ENCODE results near the gene PRRC2B. TPM values are rescaled to one million over a fixed set of nuclear protein-coding genes. Genes with fewer than 3 reads are reported as not detected.

The PRRC2B gene
- total and polyA plus RNA-seq, 2 of the 13 experiments (the other 11 are each of a cell fraction or from before 2014, with no cell fraction given), result 20.8 to 37.4 TPM

DNA sequence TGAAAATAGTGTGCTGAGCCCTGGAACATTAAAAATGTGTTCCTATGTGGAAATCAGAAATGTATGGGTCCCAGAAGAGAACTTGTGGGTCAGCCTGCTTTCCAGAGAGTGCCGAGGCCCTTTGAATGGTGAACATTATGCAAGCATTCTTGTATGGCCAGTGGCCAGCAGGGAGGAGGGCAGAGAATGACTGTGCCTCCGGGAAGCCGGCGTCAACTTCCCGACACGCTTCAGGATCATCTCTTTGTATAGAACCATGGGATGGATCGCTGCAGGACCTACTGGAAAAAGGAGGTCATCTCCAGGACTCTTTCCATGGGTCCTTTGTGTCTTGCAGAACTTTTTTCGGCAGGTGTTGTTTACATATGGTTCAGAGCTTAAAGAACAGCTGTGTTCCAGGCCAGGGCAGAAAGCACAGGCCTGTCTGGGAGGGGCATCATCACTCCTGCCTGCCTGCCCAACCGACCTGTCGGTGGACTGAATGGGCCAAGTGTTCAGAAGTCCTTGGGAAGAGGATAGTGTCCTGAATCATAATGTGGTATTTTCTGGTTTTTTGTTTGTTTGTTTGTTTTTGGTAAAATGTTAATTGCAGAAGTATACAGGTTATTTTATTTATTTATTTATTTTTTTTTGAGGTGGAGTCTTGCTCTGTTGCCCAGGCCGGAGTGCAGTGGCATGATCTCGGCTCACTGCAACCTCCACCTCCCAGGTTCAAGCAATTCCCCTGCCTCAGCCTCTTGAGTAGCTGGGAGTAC, 9.0 kb downstream of the PRRC2B start (continued):
- TF ChIP-seq, protein P1, sequence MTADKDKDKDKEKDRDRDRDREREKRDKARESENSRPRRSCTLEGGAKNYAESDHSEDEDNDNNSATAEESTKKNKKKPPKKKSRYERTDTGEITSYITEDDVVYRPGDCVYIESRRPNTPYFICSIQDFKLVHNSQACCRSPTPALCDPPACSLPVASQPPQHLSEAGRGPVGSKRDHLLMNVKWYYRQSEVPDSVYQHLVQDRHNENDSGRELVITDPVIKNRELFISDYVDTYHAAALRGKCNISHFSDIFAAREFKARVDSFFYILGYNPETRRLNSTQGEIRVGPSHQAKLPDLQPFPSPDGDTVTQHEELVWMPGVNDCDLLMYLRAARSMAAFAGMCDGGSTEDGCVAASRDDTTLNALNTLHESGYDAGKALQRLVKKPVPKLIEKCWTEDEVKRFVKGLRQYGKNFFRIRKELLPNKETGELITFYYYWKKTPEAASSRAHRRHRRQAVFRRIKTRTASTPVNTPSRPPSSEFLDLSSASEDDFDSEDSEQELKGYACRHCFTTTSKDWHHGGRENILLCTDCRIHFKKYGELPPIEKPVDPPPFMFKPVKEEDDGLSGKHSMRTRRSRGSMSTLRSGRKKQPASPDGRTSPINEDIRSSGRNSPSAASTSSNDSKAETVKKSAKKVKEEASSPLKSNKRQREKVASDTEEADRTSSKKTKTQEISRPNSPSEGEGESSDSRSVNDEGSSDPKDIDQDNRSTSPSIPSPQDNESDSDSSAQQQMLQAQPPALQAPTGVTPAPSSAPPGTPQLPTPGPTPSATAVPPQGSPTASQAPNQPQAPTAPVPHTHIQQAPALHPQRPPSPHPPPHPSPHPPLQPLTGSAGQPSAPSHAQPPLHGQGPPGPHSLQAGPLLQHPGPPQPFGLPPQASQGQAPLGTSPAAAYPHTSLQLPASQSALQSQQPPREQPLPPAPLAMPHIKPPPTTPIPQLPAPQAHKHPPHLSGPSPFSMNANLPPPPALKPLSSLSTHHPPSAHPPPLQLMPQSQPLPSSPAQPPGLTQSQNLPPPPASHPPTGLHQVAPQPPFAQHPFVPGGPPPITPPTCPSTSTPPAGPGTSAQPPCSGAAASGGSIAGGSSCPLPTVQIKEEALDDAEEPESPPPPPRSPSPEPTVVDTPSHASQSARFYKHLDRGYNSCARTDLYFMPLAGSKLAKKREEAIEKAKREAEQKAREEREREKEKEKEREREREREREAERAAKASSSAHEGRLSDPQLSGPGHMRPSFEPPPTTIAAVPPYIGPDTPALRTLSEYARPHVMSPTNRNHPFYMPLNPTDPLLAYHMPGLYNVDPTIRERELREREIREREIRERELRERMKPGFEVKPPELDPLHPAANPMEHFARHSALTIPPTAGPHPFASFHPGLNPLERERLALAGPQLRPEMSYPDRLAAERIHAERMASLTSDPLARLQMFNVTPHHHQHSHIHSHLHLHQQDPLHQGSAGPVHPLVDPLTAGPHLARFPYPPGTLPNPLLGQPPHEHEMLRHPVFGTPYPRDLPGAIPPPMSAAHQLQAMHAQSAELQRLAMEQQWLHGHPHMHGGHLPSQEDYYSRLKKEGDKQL (CRISPR knock-in tag; IDR thresholded peaks at IDR 0.05; ENCODE audit: low read depth), result 0 out of 2 replicates have a peak, but pooled peaks have one; percentile 49
- TF ChIP-seq ASH2L (IDR thresholded peaks at IDR 0.05; ENCODE audit: insufficient read length, low read depth, low read length) (peak; percentile 36), TBX3 (IDR thresholded peaks at IDR 0.05; ENCODE audit: borderline replicate concordance) (no peak), SCMH1 (CRISPR knock-in tag; IDR thresholded peaks at IDR 0.05; ENCODE audit: borderline replicate concordance) (no peak), KDM2A (CRISPR knock-in tag; IDR thresholded peaks at IDR 0.05; ENCODE audit: borderline replicate concordance, low read depth) (peak; percentile 64)
- TF ChIP-seq, protein P2, sequence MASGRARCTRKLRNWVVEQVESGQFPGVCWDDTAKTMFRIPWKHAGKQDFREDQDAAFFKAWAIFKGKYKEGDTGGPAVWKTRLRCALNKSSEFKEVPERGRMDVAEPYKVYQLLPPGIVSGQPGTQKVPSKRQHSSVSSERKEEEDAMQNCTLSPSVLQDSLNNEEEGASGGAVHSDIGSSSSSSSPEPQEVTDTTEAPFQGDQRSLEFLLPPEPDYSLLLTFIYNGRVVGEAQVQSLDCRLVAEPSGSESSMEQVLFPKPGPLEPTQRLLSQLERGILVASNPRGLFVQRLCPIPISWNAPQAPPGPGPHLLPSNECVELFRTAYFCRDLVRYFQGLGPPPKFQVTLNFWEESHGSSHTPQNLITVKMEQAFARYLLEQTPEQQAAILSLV (CRISPR knock-in tag; IDR thresholded peaks at IDR 0.05; ENCODE audit: borderline replicate concordance), result no peak
